NCI-H748 (cell line): ENCODE data around the gene PADI3.
"Not testable (repeated sequence)": the region's sequence is repeated elsewhere in the genome, so short reads cannot be mapped to it uniquely, and the experiment has no call there.

Source experiments
- DNase-seq: peaks from one replicate; lab custom pipeline; 2025; ENCODE audit not compliant: unreplicated experiment; lab: John Stamatoyannopoulos, UW

The PADI3 gene

GRCh38 chr1:17239420-17239819 lies 9.5 kb upstream of the PADI3 start:
- no peak for DNase-seq

- DNase-seq, result not testable (repeated sequence)
Observed at GRCh38 chr1:17241011-17241779, 7.7 kb upstream of the PADI3 start.

- not testable (repeated sequence) for DNase-seq
Observed at GRCh38 chr1:17241780-17242074, 7.2 kb upstream of the PADI3 start.

- no peak for DNase-seq
Observed at GRCh38 chr1:17243274-17243673, 5.6 kb upstream of the PADI3 start.

GRCh38 chr1:17244821-17245740 lies 3.8 kb upstream of the PADI3 start:
- peak; percentile 11 for DNase-seq

- no peak for DNase-seq
Observed at GRCh38 chr1:17245816-17246325, 3.0 kb upstream of the PADI3 start.

- DNase-seq, result no peak
Observed at GRCh38 chr1:17246971-17247370, 1.9 kb upstream of the PADI3 start.

- no peak for DNase-seq
Observed at GRCh38 chr1:17250601-17251000, 1.7 kb downstream of the PADI3 start.

GRCh38 chr1:17251246-17251645 lies 2.3 kb downstream of the PADI3 start:
- no peak for DNase-seq

GRCh38 chr1:17251701-17252376 lies 2.9 kb downstream of the PADI3 start:
- no peak for DNase-seq

GRCh38 chr1:17255336-17255735 lies 6.4 kb downstream of the PADI3 start:
- no peak for DNase-seq

GRCh38 chr1:17258116-17258757 lies 9.3 kb downstream of the PADI3 start:
- DNase-seq, result no peak

GRCh38 chr1:17258758-17259130 lies 9.8 kb downstream of the PADI3 start:
- no peak for DNase-seq

- DNase-seq, result no peak
Observed at GRCh38 chr1:17259233-17259873, 10.5 kb downstream of the PADI3 start.

- DNase-seq, result no peak
Observed at GRCh38 chr1:17260264-17260663, 11.4 kb downstream of the PADI3 start.

- no peak for DNase-seq
Observed at GRCh38 chr1:17260738-17261137, 11.8 kb downstream of the PADI3 start.

- no peak for DNase-seq
Observed at GRCh38 chr1:17263936-17264335, 15.0 kb downstream of the PADI3 start.

GRCh38 chr1:17264470-17264869 lies 15.6 kb downstream of the PADI3 start:
- DNase-seq, result no peak

GRCh38 chr1:17265162-17265561 lies 16.3 kb downstream of the PADI3 start:
- no peak for DNase-seq

GRCh38 chr1:17265950-17266349 lies 17.1 kb downstream of the PADI3 start:
- no peak for DNase-seq
